Stimulated activated CD8-positive, alpha-beta memory T cell treated with anti-CD3 and anti-CD28 coated beads, Interleukin-4, amount 100 ng/mL, for 1 hour (primary cell): ENCODE data around the gene KLF1.

Source experiments
- DNase-seq, 2 donors: peaks; one replicate each; pipeline ENCODE4 v3.0.0-alpha.2; 2020; ENCODE audit warnings: low read depth in 2 of 2, low spot score in 1 of 2

Gene KLF1

DNA sequence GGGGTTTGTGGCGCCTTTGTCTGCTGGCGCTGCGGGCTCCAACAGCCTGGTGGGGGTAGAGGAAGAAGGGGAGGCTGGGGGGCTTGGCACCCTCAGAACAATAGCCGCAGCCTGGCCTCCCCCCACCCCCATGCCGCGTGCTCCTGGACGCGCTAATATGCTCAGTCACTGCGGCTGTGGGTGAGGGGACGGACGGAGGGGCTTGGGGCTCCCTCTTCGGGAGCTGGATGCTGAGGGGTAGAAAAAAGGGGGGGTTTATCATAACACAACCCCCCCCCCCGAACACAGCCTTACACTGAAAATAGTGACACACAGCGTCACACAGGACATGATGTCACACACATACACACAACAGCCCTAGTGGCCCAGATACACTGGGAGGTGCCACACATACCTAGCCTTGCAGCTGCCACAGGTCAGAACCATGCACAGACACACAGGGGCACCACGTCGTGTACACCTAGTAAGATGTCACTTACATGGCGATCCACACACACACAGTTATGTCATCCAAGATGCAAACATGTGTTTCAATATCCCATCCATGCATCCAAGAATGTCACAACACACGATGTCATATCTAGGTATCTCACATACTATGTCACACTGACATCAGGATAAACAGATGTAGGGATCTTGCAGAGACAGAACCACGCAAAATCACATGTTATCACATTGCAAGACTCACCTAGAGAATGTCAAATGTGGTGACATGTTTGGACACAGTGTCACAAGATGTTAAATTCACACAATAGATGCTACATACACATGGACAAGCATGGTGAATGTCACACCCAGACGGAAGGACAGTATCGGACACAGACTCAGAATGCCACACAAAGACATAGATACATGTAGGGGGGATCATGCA is 47.9 kb downstream of the KLF1 start:
- no peak for DNase-seq

DNA sequence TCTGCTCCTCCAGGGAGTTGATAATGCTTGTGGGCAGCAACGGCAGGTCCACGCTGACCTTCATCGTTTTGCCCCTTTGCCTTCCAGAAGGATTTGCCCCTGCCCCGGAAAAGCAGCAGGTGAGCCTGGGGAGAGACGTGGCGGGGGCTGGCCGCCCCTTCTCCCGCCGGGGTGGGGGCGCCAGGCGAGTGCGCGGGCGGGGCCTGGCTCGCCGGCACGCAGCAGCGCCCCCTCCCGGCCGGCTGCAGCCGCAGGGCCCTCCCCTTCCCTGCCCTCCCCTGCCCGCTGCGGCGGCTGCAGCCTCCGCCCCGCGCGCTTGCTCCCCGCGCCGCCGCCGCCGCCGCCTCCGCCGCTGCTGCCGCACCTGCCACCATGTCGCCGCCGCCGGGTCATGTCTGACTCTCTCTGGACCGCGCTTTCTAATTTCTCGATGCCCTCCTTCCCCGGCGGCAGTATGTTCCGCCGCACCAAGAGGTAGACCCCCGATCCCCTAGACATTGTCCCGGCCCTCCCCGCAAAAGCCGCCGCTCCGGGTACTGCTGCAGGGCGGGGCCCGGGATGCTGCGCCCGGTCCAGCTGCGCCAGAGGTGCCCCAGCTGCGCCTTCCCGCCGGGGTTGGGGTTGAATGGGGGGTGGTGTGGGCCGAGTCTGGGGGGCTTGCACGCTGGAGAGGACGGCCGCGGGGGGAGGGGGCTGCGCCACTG is 48.7 kb downstream of the KLF1 start, which contains the start of gene MAST1:
TSS of gene MAST1 (plus strand) at position 334 of the 704 bp plus-strand sequence. CDS start at position 392, 58 bp downstream.
- no peak for DNase-seq

DNA sequence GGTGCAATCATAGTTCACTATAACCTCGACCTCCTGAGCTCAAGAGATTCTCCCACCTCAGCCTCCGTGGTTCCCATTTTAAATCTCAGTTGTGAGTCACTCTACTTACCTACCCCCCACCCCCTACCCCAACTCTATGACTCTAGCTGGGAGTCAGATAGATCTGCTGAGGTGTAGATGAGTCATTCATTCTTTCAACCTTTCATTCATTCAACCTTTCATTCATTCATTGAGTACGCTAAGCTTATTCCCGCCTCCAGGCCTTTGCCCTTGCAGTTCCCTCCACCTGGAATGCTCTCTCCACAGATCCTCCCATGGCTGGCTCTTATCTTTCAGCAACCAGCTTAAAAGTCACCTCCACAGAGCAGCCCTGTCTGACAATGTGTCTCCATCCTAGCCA is 49.8 kb downstream of the KLF1 start:
- no peak for DNase-seq

DNA sequence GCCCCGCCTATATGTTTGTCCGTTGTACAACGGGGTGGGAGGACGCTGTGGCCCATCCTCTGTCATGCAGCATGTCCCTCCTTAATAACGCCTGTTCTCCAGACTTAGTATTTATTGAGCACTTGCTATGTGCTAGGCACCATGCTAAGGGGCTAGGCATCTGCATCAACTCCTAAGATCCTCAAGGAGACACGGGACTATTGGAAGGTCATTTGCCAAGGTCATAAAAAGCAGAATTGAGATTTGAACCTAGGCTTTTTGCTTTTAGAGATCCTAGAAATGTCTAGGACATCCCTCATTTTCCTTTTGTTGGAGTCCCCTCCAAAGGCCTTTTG is 50.5 kb downstream of the KLF1 start:
- no peak for DNase-seq

DNA sequence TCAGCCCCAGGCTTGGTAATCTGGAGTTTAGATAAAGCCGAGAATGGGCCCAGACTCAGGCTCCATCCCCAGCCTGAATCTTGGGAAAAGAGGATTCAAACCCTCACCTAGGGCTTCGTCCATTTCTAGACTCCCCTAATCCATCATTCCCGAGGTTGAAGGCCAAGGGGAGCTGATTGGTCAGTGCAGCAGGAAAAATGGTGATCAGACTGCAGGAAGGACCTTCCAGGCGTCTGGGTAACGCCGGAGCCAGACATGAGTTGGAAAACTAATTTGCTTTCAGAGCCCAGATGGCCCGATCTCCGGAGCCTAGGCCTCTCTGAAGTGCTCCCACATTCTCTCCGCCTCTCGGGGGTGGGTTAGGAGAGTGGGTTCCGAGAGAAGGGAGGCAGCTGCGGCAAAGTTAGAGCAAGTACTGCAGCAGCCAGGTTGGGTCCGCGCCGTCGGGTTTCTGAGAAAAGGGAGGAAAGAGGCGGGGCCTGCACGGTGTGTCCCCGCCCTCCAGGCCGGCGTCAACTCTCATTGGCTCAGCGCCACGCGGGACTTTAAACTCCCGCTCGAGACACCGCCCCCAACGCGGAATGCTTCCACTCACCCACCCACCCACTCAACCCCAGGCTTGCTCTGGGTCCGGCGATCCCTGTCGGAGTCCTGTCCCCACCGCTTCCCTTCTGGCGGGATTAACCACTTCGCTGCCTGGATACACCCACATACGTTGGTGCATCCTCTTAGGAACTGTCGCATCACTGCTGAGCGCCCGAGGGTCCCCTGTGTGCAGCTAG is 51.8 kb downstream of the KLF1 start:
- no peak for DNase-seq

DNA sequence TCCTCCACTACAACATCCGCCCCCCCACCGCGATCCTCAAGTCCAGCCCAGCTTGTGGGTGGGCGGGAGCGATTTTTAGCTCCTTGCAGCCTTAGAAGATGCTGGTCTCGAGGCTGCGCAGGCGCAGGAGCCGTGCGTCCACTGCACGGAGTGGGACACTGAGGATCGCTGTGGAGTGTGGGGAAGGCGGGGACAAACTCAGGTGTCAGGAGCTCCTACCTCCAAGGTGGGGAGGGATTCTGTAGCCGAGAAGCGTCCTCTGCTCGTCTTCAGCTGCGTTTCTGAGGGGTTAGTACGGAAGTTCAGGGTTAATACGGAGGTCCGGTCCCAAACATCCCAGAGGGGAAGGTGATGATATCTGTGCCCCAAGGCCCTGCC is 52.4 kb downstream of the KLF1 start, which contains the start of gene RTBDN:
TSS of gene RTBDN (minus strand) at position 14 of the 378 bp plus-strand sequence. CDS start 4,600 bp downstream, outside the sequence.
- DNase-seq = no peak
